HG02938 (cell line): ENCODE measurements around the gene CRX.
"Not testable (repeated sequence)": the region's sequence is repeated elsewhere in the genome, so short reads cannot be mapped to it uniquely, and the experiment has no call there.

Experiments
- ATAC-seq: cut with Tn5 transposase; IDR thresholded peaks from one replicate; pipeline ENCODE4 v1.9.1; 2021; ENCODE audit warnings: mild to moderate bottlenecking, moderate library complexity; ENCODE audit not compliant: unreplicated experiment

CRX gene

DNA sequence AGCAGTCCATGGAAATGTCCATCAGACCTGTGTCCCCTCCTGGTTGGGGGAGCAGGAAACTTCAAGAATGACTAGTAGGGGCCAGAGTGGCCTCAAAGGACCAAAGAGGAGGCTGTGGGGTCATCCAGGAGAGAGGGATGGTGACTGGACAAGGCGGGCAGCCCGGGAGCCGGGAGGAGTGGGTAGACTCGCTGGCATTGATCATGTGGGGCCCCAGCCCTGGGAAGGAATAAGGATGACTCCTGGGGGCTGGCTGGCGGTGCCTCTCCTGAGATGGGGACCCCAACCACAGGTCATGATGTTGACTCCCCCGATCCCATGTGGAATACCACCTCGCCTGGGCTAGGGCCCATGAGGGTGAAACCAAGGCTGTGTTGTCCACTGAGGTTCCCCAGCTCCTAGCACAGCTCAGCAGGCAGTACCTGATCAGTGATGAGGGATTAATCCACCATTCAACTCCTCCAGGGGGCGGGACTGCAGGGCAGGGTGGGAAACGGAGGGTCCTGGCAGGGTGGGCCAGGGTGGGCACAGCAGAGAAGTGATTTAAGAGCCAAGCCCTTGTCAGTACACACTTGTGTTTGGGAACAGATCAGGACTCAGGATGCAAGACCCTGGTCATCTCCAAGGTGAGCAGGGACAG, 37.0 kb downstream of the CRX start, which contains the start of gene TPRX2:
TSS of gene TPRX2 (plus strand) at position 590 of the 640 bp plus-strand sequence. CDS start at position 602, 12 bp downstream.
- ATAC-seq: not testable (repeated sequence)

DNA sequence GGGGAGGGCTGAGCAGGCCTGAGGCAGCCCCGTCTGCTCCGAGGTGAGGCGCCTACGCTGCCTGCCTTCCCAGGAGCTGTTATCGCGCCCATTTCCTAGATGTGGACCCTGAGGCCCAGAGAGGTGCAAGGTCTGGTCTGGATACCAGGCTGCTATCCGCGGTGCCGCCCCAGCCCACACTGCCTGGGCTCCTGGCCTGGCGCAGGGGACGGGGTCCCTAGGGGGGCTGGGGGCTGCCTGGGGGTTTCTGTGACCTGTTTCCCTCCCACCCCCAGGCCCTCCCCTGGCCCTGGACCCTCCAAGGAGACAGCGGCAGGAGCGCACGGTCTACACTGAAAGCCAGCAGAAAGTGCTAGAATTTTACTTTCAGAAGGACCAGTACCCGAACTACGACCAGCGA, 38.1 kb downstream of the CRX start:
- ATAC-seq: not testable (repeated sequence)

DNA sequence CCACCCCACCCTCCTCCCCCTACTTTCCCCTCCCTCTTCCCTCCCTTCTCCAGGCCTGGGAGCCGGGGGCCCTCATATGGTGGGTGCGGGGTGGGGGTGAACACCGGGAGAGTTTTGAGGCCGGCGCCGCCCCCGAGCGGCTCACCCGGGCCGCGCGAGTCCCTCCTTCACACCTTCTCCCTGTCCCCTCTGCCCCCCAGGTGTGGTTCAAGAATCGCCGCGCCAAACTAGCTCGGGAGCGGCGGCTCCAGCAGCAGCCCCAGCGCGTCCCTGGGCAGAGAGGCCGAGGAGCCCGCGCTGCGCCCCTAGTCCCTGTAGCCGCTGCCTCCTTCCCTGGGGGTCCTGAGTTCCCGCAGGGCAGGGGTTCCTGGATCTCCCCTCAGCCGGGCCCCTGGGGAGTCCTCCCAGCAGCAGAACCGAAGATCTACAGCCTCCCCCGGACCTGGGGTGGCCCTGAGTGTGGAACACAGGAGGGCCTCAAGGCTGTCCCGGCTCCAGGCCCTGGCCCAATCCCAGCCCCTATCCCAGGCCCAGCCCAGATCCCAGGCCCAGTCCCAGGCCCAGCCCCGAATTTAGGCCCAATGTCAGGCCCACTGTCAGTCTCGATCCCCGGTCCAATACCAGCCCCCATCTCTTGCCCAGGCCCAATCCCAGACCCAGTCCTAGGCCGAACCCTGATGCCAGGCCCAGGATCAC, 39.0 kb downstream of the CRX start:
- ATAC-seq: no peak

GRCh38 chr19:47861630-47862029, 39.9 kb downstream of the CRX start:
- no peak for ATAC-seq

GRCh38 chr19:47863514-47863936, 41.8 kb downstream of the CRX start:
- no peak for ATAC-seq

DNA sequence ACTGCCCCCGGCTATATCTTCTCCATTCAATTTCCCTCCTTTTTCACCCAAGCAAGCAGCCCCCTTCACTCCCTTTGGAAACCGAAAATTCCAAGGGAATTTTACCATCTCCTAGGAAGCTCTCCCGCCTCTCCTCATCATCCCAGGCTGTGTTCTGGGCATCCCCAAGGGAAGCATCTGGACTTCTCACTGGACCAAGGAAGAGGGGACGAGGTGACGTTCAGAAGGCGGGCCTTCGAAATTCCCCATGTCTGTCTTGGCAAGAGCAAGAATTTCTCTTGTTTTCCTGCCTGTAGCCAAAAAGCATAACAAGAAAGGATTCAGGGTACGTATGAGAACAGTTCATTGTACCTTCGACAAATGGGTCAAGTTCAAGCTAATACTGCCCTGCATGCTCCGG, 43.4 kb downstream of the CRX start:
- no peak for ATAC-seq

DNA sequence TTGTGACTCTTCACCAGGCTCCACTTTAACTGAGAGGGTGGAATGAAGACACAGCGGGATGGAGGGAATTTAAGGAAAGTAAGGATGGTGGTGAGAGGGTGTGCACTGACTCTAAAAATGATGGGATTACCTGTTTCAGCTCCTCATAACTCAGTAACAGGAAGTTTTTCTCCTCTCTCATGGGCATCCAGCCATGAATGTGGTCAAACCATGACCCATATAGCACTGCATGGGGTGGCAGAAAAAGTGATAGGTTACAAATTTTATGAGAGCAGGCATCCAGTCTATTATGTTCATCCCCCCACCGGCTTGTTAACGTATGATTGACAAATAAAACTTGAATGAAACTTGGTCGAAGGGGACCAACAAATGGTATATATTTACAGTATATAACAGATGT, 57.2 kb downstream of the CRX start:
- no peak for ATAC-seq

GRCh38 chr19:47879385-47879784, 57.6 kb downstream of the CRX start:
- not testable (repeated sequence) for ATAC-seq

- no peak for ATAC-seq
Observed at GRCh38 chr19:47881757-47882156, 60.0 kb downstream of the CRX start.

- no peak for ATAC-seq
Observed at GRCh38 chr19:47882890-47883289, 61.2 kb downstream of the CRX start.

DNA sequence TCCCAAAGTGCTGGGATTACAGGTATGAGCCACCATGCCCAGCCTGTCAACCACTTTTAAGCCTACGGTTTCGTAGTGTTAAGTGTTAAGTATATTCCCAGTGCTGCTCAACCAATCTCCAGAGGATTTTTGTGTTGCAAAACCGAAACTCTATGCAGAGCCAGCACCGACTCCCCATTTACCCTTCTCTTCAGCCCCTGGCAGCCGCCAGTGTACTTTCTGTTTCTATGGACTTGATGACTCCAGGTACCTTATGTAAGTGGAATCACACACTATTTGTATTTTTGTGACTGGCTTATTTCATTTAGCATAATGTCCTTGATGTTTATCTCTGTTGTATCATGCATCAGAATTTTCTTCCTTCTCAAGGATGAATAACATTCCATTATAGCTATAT, 63.3 kb downstream of the CRX start:
- ATAC-seq: no peak

- ATAC-seq: no peak
Observed at GRCh38 chr19:47886010-47886559, 64.3 kb downstream of the CRX start, which contains the start of gene SULT2A1. SULT2A1 (minus strand) TSS chr19:47886315; CDS start chr19:47886257, 58 bp downstream.

DNA sequence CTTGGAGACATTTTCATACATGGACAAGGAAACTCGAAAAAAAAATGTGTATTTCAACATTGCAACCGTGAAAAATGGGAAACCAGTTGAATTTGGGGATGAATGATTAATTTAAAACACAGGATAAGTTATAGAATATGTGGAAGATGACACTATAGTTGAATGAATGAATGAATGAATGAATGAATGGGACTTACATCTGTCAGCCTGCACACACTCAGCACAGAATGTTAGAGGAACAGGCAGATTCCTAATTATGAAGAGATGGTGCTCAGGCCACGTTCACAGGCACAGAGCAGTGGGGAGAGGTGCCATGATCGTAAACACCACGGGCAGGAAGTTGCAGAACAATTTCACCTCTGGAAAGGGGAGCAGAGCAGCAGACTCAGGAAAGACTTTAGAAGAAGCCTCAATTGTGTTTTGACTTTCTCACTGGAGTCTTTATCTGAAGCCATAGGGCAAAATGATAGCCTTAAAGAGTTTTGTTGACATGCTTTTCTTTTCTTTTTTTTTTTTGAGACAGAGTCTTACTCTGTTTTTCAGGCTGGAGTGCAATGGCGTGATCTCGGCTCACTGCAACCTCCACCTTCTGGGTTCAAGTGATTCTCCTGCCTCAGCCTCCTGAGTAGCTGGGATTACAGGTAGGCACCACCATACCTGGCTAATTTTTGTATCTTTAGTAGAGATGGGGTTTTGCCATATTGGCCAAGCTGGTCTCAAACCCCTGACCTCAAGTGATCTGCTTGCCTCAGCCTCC, 69.3 kb downstream of the CRX start:
- no peak for ATAC-seq

DNA sequence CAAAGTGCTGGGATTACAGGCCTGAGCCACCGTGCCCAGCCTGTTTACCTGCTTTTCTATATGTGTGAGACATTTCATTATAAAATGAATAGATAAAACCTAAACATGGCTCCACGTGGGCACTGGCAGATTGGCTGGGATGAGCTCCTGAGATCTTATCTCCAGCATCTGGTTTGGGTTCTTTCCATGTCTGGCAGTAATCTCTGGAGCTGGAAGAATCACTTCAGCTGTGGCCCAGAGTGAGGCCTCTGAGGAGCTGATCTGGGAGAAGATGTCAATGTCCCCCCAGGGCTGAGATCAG, 69.8 kb downstream of the CRX start:
- ATAC-seq: no peak

GRCh38 chr19:47891923-47892666, 70.4 kb downstream of the CRX start:
- ATAC-seq: no peak
